Progenitor cell of endocrine pancreas (in vitro differentiated cells): ENCODE measurements around the gene NUDT6. TPM values are rescaled to one million over a fixed set of nuclear protein-coding genes. Genes with fewer than 3 reads are reported as not detected.

Source experiments
- DNase-seq: peaks from one replicate; pipeline ENCODE4 v3.0.0; 2021; ENCODE audit warnings: low spot score; ENCODE audit not compliant: unreplicated experiment
- H3K27ac Mint-ChIP-seq: 2 replicates; pipeline ENCODE4 v1.8.0; 2021; ENCODE audit warnings: mild to moderate bottlenecking, moderate library complexity, mixed read lengths
- H3K27me3 Mint-ChIP-seq: 2 replicates; pipeline ENCODE4 v1.8.0; 2021; ENCODE audit warnings: mixed read lengths
- H3K36me3 Mint-ChIP-seq: 2 replicates; pipeline ENCODE4 v1.8.0; 2022; ENCODE audit warnings: mixed read lengths; ENCODE audit not compliant: insufficient read depth
- H3K4me1 Mint-ChIP-seq: 2 replicates; pipeline ENCODE4 v1.8.0; 2021; ENCODE audit warnings: low read depth, mixed read lengths
- H3K4me3 Mint-ChIP-seq: 2 replicates; pipeline ENCODE4 v1.8.0; 2021; ENCODE audit warnings: low read depth, mild to moderate bottlenecking, moderate library complexity, mixed read lengths
- H3K9me3 Mint-ChIP-seq: 2 replicates; pipeline ENCODE4 v1.8.0; 2021; ENCODE audit warnings: low read depth, mixed read lengths
- total RNA-seq: library from RNA; stranded (reverse); gene quantifications from 2 replicates; pipeline ENCODE4 v1.2.1, GENCODE V29; 2021
- TF ChIP-seq, protein P1 (sequence below): fragments of 200-600 bp; sonication (generic); IDR thresholded peaks from one replicate; pipeline ENCODE4 v1.5.0; 2021; ENCODE audit warnings: antibody characterized with exemption, mild to moderate bottlenecking; ENCODE audit not compliant: unreplicated experiment

The NUDT6 gene
- total RNA-seq, 1 donor from 2014 or later: 8.6 TPM

- Mint-ChIP-seq H3K4me3 (no peak overlapping the region), H3K27ac (no peak overlapping the region), H3K27me3 (no peaks in the 10 kb centered on the region), H3K9me3 (no peaks in the 10 kb centered on the region), H3K36me3 (no peaks in the 10 kb centered on the region), H3K4me1 (no peaks in the 10 kb centered on the region)
- TF ChIP-seq, protein P1, sequence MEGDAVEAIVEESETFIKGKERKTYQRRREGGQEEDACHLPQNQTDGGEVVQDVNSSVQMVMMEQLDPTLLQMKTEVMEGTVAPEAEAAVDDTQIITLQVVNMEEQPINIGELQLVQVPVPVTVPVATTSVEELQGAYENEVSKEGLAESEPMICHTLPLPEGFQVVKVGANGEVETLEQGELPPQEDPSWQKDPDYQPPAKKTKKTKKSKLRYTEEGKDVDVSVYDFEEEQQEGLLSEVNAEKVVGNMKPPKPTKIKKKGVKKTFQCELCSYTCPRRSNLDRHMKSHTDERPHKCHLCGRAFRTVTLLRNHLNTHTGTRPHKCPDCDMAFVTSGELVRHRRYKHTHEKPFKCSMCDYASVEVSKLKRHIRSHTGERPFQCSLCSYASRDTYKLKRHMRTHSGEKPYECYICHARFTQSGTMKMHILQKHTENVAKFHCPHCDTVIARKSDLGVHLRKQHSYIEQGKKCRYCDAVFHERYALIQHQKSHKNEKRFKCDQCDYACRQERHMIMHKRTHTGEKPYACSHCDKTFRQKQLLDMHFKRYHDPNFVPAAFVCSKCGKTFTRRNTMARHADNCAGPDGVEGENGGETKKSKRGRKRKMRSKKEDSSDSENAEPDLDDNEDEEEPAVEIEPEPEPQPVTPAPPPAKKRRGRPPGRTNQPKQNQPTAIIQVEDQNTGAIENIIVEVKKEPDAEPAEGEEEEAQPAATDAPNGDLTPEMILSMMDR: no peak
- no peak for DNase-seq
These were observed 79.3 kb downstream of the NUDT6 start for GRCh38 chr4:122842984-122843531.

Other genes with a start within 250 kb of the NUDT6 start
- gene BBS12, start 189.9 kb downstream of the NUDT6 start, total RNA-seq: 4.6 and 4.9 TPM in 2 replicates
- gene FGF2, start 95.8 kb downstream of the NUDT6 start, total RNA-seq: 2.7 and 2.9 TPM in 2 replicates